GM19351 (cell line): Measurements from ENCODE around the gene MAP1LC3B.

Source experiments
- ATAC-seq: cut with Tn5 transposase; IDR thresholded peaks from one replicate; pipeline ENCODE4 v1.9.1; 2021; ENCODE audit warnings: mild to moderate bottlenecking, moderate library complexity; ENCODE audit not compliant: unreplicated experiment

MAP1LC3B gene

DNA sequence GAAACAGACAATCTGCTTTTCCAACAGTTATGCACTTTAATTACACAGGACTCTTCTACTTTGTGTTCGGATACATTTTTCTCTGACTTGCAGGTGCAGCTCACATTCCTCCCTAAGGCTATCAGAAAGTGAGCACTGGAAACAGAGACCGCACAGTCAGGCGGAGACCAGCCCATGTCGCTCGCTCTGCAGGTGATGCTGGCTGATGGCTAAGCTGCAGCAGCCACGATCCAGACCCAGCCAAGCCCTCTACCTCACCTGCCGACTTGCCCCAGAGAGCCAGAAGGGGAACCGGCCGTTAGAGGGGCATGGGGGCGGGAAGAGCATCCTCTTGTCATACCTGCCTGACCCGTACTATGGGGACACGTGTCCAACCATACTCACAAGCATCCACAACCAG is 33.8 kb downstream of the MAP1LC3B start:
- no peak for ATAC-seq

DNA sequence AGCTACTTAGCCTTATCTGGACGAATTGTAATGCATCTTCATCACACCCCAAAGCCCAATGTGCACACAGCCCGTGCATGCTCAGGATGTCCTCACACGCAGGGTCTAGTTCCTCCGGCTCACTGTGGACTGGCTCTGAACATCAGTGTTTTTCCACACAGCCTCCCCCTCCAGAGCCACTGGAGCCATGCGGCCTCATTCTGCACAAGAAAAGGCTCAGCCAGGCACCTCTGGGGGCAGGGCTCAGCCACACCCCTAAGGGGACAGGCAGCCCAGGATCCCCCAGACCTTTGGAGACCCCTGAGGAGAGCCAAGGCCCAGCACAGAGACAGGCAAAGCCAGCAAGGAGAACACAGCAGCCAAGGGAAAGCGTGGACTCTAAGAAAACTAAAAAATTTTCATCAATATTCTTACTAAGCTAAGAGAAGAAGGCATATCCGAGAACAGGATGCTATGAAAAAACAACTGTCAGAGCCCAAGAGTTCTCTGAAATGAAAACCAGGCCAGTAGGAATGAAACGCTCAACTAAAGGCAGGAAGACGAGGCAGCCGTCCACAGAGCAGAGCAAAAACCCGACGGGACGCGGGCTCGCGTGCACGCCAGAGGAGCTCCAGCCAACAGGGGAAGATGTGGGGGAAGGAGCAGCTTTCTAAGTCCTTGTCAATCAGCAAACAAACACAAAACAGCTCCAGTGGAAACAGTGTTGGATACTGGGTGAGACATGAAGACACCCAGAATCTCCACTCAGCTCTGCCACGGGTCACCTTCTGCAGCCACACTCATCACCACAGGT is 34.5 kb downstream of the MAP1LC3B start:
- ATAC-seq: no peak

DNA sequence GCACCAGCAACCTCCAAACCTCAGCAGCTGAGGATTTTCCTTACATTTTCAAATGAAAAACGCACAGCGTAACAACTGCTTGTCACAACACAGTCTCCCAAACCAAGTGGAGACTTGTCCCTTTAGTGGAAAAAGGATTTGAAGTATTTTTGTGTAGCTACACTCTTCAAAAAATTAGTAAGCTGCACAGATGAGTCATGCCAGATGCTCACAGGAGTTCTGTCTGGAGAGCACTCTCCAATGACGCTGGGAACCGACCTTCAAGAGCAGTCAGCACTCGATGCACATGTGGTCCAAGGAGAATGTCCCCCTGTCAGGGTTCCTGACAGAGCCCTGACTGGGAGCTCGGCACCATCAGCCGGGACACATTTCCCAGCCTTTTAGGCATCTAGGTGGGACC is 39.8 kb downstream of the MAP1LC3B start:
- ATAC-seq: no peak

DNA sequence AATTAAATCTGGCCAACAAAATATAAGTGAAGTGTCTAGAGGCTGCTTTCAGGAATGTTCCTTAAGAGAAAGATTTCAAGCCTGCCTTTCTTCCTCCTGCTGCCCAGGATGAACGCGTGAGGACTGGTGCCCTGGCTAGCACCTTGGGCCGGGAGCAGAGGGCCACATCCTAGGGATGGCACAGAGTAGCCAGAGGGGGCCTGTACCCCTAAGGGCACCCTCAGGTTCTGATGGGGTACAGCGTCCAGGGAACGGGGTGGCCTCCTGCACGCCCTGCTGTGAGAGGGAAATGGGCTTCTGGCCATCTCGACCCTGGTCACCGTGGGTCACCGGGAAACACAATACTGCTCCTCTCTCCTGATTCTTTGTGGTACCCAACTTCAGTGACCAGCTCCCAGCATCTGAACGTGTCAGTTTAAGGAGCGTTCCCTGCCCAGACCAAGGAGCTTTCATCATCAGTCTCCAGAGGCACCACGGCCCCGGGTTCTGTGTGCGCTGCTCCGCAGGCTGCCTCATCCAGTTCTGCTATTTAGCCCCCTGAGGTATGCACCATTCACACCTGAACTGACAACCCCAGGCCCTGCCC is 40.3 kb downstream of the MAP1LC3B start:
- ATAC-seq: no peak

DNA sequence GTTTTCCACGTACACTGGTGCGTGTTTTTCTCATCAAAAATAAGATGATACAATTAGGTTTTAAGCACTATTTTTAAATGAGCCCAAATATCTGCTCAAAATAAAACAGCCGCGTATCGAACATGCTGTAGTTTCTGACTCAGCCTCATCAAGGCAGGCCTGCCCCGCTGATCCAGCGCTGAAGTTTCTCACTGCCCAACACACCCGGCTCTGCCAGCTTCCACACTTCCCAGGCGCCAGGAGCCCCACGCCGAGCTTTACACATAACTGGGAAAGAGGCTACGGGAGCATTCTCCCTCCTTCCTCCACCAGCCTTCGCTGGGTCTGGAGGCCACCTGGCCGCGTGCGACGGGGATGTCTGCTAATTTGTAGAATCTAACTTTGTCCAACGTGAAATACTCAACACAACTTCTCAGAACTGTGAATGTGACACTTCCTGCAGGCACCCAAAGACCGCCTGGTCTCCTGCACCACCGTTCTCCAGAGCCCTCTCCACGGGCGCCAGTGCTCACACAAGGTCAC is 42.1 kb downstream of the MAP1LC3B start:
- ATAC-seq: no peak

DNA sequence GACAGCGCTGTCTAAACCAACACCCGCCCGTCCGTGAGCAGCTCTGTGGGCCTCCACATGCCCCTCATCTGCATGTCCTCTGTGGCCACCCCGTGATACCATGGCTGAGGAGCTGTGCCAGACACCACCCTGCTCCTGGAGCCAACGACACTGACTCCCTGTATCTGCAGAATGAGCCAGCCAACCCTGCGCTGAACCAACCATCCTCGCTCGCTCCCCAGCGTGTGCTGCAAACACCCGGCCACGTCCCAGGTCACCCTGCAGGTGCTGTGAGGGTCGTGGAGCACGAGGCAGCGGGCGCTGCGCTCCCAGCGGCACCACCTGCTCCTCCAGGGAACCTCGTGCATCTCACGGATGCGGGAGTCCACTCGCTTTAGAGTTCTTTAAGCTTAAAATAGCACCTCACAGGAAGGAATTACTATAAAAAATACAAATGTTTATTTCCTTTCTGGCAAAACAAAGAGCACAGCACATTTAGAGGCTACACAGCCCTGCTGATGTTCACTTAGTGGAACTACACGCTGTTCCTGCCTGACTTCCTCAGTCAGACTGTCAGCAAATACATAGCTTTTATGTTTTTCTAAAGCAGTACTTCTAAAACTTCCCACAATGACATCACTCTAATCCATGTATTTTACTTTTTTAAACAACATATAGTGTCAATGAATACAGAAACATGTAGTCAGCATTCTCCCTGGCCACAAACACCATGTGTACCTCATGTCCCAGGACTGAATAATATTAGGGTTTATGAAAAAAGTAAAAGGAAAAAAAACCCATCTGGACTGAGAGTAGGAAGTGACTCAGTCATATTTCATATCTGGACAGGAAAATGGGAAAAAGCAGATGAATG is 43.5 kb downstream of the MAP1LC3B start:
- no peak for ATAC-seq

GRCh38 chr16:87436225-87437172 is 44.4 kb downstream of the MAP1LC3B start:
- no peak for ATAC-seq

GRCh38 chr16:87437327-87437726 is 45.2 kb downstream of the MAP1LC3B start:
- no peak for ATAC-seq

- ATAC-seq: no peak
Observed at GRCh38 chr16:87437911-87438610, 45.9 kb downstream of the MAP1LC3B start.

GRCh38 chr16:87438611-87438985 is 46.5 kb downstream of the MAP1LC3B start:
- ATAC-seq: no peak

- ATAC-seq: no peak
Observed at GRCh38 chr16:87439926-87440325, 47.8 kb downstream of the MAP1LC3B start.

- ATAC-seq: no peak
Observed at GRCh38 chr16:87441886-87442580, 49.9 kb downstream of the MAP1LC3B start.

DNA sequence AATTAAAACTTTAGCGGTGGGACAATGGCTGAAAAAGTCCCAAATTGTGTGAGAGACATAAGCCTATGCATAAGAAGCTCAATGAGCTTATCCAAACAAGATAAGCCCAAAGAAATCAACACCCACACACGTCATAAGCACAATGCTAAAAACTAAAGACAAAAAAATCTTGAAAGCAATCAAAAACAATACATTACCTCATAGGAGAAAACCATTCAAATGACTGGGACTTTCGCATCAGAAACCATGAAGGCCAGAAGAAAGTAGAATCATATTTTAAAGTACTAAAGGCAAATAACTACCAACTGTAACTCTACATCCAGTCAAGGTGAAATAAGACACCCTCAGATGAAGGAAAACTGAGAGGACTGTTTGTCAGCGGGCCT is 50.4 kb downstream of the MAP1LC3B start:
- ATAC-seq: no peak

DNA sequence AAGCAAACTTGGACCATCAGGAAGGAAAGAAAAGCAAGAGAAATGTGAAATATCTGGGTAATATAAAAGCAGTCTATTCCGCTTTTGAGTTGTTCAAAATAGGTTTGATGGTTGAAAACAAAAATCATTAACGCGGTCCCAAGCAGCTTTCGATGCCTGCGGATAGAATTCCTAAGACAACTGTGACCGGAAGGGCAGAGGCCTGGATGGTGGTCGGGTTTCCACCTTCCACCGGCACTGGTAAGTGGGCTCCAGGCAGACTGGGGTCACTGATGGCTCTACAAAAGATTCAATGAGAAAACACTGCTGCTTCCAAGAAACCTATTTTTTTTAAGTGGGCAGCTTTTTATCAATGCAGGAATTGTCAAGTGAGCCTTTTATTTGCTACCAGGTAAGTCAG is 50.9 kb downstream of the MAP1LC3B start:
- ATAC-seq: no peak

- ATAC-seq: no peak
Observed at GRCh38 chr16:87443964-87444363, 51.8 kb downstream of the MAP1LC3B start.

DNA sequence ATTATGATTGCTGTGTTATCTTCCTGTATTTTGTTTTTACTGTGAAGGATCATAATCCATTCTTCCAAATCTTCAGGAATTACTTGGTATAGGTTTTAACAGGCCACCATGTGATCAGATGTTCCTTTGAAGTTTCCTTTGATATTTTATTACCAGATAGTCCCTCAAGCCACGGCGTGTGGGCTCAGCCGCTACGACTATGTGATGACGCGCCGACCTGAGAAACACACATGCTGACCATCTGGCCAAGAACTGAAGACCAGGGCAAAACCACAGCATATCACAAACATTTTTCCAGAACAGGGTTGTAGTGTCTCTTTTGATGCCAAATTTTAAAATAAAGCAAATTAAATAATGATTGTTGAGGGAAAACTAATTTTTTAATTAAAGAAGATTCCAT is 53.4 kb downstream of the MAP1LC3B start:
- no peak for ATAC-seq

DNA sequence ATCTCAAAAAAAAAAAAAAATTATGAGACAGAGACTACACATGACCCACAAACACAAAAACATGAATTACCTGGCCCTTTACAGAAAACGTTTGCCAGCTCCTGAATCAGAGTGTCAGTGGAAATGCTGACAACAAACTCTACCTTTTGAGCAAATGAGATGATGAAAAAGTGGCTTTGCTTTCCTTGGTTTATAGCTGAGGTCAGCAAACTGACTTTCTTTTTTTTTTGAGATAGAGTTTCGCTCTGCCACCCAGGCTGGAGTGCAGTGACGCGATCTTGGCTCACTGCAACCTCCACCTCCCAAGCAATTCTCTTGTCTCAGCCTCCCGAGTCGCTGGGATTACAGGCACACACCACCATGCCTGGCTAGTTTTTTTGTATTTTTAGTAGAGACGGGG is 54.3 kb downstream of the MAP1LC3B start:
- no peak for ATAC-seq

DNA sequence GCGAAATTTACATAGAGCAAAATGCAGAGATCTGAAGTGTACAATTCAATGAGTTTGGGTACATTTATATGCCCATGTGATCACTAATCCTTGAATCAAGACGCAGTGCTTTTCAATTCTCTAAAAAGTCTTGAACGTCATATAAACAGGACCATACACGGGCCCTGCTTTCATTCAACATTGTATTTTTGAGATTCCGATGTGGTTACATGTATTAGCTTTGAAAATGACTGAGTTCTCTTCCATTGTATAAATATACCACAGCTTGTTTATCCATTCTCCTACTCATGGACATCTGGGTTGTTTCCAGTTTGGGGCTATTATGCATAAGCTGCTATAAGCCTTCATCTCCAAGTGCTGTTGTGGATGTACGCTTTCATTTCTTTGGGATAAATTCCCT is 55.2 kb downstream of the MAP1LC3B start:
- no peak for ATAC-seq

- no peak for ATAC-seq
Observed at GRCh38 chr16:87448866-87449265, 56.7 kb downstream of the MAP1LC3B start.
